Keratinocyte (primary cell): ENCODE data around the gene TAF5. TPM values are rescaled to one million over a fixed set of nuclear protein-coding genes. Genes with fewer than 3 reads are reported as not detected.
A peak's percentile ranks its signal among the peaks of the same experiment; 100 is the strongest.

Experiments used
- DNase-seq: peaks from one replicate; pipeline ENCODE4 v3.0.0-alpha.2; 2011; ENCODE audit warnings: low read depth, missing footprints, low spot score
- FAIRE-seq: peaks from 2 replicates; lab custom pipeline; 2011; peaks lifted over from hg19 to GRCh38; lab: Jason Lieb, UNC
- H2AFZ ChIP-seq: 2 replicates; pipeline ENCODE4 v1.6.0; 2012; ENCODE audit warnings: low read length, control low read depth, inconsistent platforms; ENCODE audit not compliant: control insufficient read depth
- H3K27ac ChIP-seq: 2 replicates; pipeline ENCODE4 v1.5.1; 2011; ENCODE audit warnings: low read length; ENCODE audit not compliant: control insufficient read depth, insufficient read depth
- H3K27me3 ChIP-seq: 3 replicates; pipeline ENCODE4 v1.6.0; 2011; ENCODE audit warnings: low read length; ENCODE audit not compliant: control insufficient read depth, insufficient read depth; ENCODE audit errors: extremely low read depth
- H3K36me3 ChIP-seq, 2 experiments: 2 replicates in 1 of 2; 3 replicates in 1 of 2; pipeline ENCODE4 v1.5.1; 2011; ENCODE audit warnings: low read length in 2 of 2, mild to moderate bottlenecking in 1 of 2; ENCODE audit not compliant: control insufficient read depth in 2 of 2, insufficient read depth in 2 of 2; ENCODE audit errors: extremely low read depth in 1 of 2
- H3K4me1 ChIP-seq: 3 replicates; pipeline ENCODE4 v1.5.1; 2011; ENCODE audit warnings: low read length; ENCODE audit not compliant: control insufficient read depth, insufficient read depth; ENCODE audit errors: extremely low read depth
- H3K4me2 ChIP-seq: 3 replicates; pipeline ENCODE4 v1.6.0; 2011; ENCODE audit warnings: low read depth, low read length; ENCODE audit not compliant: control insufficient read depth, insufficient read depth; ENCODE audit errors: extremely low read depth
- H3K4me3 ChIP-seq, 3 experiments: fragments of 200-600 bp in 1 of 3; sonication (generic) in 1 of 3; 2 replicates in 2 of 3; 3 replicates in 1 of 3; pipeline ENCODE4 v1.5.1; 2011 to 2016; ENCODE audit warnings: low read length in 3 of 3, mild to moderate bottlenecking in 3 of 3, control low read depth in 2 of 3, inconsistent platforms in 1 of 3, low read depth in 1 of 3, mixed read lengths in 1 of 3, mixed run types in 1 of 3, moderate library complexity in 1 of 3; ENCODE audit not compliant: control insufficient read depth in 2 of 3, insufficient read depth in 2 of 3; ENCODE audit errors: extremely low read depth in 1 of 3
- H3K79me2 ChIP-seq: 2 replicates; pipeline ENCODE4 v1.6.0; 2012; ENCODE audit warnings: low read length; ENCODE audit not compliant: control insufficient read depth, insufficient read depth
- H3K9ac ChIP-seq: 3 replicates; pipeline ENCODE4 v1.6.0; 2011; ENCODE audit warnings: low read length; ENCODE audit not compliant: control insufficient read depth, insufficient read depth; ENCODE audit errors: extremely low read depth
- H3K9me1 ChIP-seq: 3 replicates; pipeline ENCODE4 v1.6.0; 2011; ENCODE audit warnings: low read length; ENCODE audit not compliant: control insufficient read depth, insufficient read depth; ENCODE audit errors: extremely low read depth
- H3K9me3 ChIP-seq: 2 replicates; pipeline ENCODE4 v1.5.1; 2012; ENCODE audit warnings: low read depth, low read length; ENCODE audit not compliant: control insufficient read depth
- H4K20me1 ChIP-seq: 3 replicates; pipeline ENCODE4 v1.6.0; 2011; ENCODE audit warnings: low read length; ENCODE audit not compliant: control insufficient read depth, insufficient read depth; ENCODE audit errors: extremely low read depth
- EZH2 ChIP-seq: IDR thresholded peaks from one replicate; pipeline ENCODE4 v1.6.1; 2012; ENCODE audit warnings: inconsistent platforms, mild to moderate bottlenecking, low read length, moderate library complexity
- dilution Hi-C: fragments of 300-500 bp; cut with MboI; formaldehyde crosslinking; loops from one replicate; pipeline ENCODE4 v1.7.0; 2020; ENCODE audit warnings: low sequenced_read_pairs; ENCODE audit not compliant: extremely low pct_ligation_motif_present
- polyA plus RNA-seq, 5 experiments: library from polyadenylated mRNA; depleted of rRNA in 3 of 5; stranded (reverse) in 3 of 5; stranded (forward) in 1 of 5; unstranded in 1 of 5; fragments of >200 nt; gene quantifications; 1 replicate in 1 of 5; 2 replicates in 3 of 5; 3 replicates in 1 of 5; pipeline versions ENCODE4 v1.2.1 to v1.2.3, GENCODE V29; 2011 to 2012; ENCODE audit warnings: missing spikeins in 2 of 5, low read depth in 1 of 5, low replicate concordance in 1 of 5
- TF ChIP-seq, protein P1 (sequence below), 3 experiments: IDR thresholded peaks in 1 of 3; conservative IDR thresholded peaks in 1 of 3; optimal IDR thresholded peaks in 1 of 3; 2 replicates in 2 of 3; 3 replicates in 1 of 3; pipeline versions ENCODE3 to v1.5.1; 2011; ENCODE audit warnings: low read length in 3 of 3, mild to moderate bottlenecking in 3 of 3, moderate library complexity in 2 of 3, control low read depth in 1 of 3, inconsistent platforms in 1 of 3; ENCODE audit not compliant: insufficient read depth in 2 of 3; ENCODE audit errors: extremely low read depth in 1 of 3

The TAF5 gene
- polyA plus RNA-seq, 1 donor (not counting 4 experiments of a cell fraction or from before 2014, with no cell fraction given) = 4.4 TPM

DNA sequence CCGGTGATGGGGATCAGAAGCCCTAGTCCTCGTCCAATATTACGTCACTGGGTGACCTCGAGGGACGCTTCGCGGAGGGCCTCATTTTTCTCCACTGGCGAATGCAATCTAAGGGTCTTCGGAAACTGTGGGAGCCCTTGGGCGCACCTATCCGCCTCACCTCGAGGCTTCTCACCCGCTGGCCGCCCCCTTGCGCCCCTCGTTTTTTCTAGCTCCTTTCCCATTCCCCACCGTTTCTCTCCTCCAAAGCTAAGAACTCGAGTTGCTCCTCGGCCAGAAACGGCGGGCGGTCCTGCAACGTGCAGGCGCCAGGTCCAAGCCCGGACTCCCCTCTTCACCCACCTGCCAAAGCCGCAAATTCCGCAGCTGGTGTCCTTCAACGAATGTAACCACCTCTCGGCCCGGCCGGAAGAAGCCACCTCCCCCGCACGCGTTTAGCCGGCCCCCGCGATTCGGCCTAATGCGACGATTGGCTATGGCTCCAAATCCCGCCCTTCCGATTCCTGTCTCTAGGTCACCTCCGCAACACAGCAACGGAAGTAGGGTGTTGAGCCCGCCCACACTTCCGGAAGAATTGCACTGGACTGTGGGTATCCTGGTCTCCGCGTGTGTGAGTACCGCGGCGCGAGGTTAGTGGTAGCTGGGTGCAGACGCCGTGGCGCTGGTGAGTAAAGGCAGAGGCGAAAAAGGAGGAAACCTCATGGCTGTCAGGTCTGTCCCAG is 28.5 kb downstream of the TAF5 start, which contains the start of the genes ATP5MK and PDCD11:
Gene ATP5MK, minus strand, starts transcription at position 409 of the 722 bp plus-strand sequence. CDS start 4,018 bp downstream, outside the sequence.
Gene PDCD11, plus strand, starts transcription at position 560 of the 722 bp plus-strand sequence. CDS start 1,801 bp downstream, outside the sequence.
- FAIRE-seq = peak; percentile 83
- H3K4me2 ChIP-seq = peak within 1 kb of the TSS; percentile 92

DNA sequence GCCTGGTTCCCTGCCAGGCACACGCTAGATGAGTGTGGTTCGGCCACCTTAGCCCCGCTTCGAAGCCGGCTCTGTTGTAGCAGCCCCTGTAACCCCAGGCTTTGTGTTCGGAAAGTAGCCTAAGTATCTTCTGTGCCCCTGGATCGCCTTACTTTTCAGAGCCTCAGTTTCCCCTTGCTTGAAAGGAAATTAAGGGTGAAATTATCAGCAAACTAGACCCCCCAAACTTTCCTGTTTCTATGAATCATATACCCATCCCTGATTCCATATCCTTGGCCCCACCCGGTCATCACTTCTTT is 29.0 kb downstream of the TAF5 start:
- Histone ChIP-seq H3K9ac (peak overlapping the region; percentile 90), H3K27ac (peak overlapping the region; percentile 84), H4K20me1 (no peaks in the 10 kb centered on the region), H3K79me2 (peaks cover 79% of the 10 kb centered on the region), H3K4me1 (peaks cover 17% of the 10 kb centered on the region), H2AFZ (peak overlapping the region; percentile 96), H3K4me3 (peak overlapping the region; percentile 65 to 98 (median 93)), H3K27me3 (no peaks in the 10 kb centered on the region), H3K36me3 (peaks cover 17 to 27% of the 10 kb centered on the region in 2 experiments), H3K9me3 (no peaks in the 10 kb centered on the region), H3K4me2 (peak overlapping the region; percentile 92), H3K9me1 (no peaks in the 10 kb centered on the region)
- FAIRE-seq = no peak
- DNase-seq = no peak
- dilution Hi-C loops = no loop called here
- no peak for TF ChIP-seq EZH2
- TF ChIP-seq, protein P1, sequence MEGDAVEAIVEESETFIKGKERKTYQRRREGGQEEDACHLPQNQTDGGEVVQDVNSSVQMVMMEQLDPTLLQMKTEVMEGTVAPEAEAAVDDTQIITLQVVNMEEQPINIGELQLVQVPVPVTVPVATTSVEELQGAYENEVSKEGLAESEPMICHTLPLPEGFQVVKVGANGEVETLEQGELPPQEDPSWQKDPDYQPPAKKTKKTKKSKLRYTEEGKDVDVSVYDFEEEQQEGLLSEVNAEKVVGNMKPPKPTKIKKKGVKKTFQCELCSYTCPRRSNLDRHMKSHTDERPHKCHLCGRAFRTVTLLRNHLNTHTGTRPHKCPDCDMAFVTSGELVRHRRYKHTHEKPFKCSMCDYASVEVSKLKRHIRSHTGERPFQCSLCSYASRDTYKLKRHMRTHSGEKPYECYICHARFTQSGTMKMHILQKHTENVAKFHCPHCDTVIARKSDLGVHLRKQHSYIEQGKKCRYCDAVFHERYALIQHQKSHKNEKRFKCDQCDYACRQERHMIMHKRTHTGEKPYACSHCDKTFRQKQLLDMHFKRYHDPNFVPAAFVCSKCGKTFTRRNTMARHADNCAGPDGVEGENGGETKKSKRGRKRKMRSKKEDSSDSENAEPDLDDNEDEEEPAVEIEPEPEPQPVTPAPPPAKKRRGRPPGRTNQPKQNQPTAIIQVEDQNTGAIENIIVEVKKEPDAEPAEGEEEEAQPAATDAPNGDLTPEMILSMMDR (optimal IDR thresholded peaks at IDR 0.05 in 1 of 3, IDR thresholded peaks at IDR 0.05 in 1 of 3, conservative IDR thresholded peaks at IDR 0.05 in 1 of 3; ENCODE audit: extremely low read depth in 1 of 3, insufficient read depth in 2 of 3, low read length in 3 of 3) = no peak

More for the DNA sequence above, 28.5 kb downstream of the TAF5 start, which contains the start of the genes ATP5MK and PDCD11:
- Histone ChIP-seq H3K4me3 (peak within 1 kb of the TSS; percentile 65 to 98 (median 93)), H3K27me3 (no peaks in the 10 kb centered on the region), H4K20me1 (no peaks in the 10 kb centered on the region), H3K36me3 (peaks cover 18 to 27% of the 10 kb centered on the region in 2 experiments), H3K9me3 (no peaks in the 10 kb centered on the region), H2AFZ (peak within 1 kb of the TSS; percentile 96), H3K27ac (peak within 1 kb of the TSS; percentile 84), H3K9ac (peak within 1 kb of the TSS; percentile 90), H3K9me1 (no peaks in the 10 kb centered on the region), H3K4me1 (peaks cover 17% of the 10 kb centered on the region), H3K79me2 (peaks cover 81% of the 10 kb centered on the region)
- DNase-seq = peak; percentile 86
- no peak for TF ChIP-seq EZH2
- TF ChIP-seq, protein P1 (optimal IDR thresholded peaks at IDR 0.05 in 1 of 3, IDR thresholded peaks at IDR 0.05 in 1 of 3, conservative IDR thresholded peaks at IDR 0.05 in 1 of 3; ENCODE audit: extremely low read depth in 1 of 3, insufficient read depth in 2 of 3, low read length in 3 of 3) = peak; percentile 38 to 45 (median 39)
- dilution Hi-C loops = no loop called here
